Cerebellar nuclear complex (tissue), 1 donor: Measurements from ENCODE around the gene TSHZ2.

ENCODE experiments used
- DNase-seq, 2 experiments: peaks; one replicate each; lab custom pipeline; 2025; lab: John Stamatoyannopoulos, UW

Gene TSHZ2

GRCh38 chr20:53383916-53384315, 411.8 kb downstream of the TSHZ2 start:
- no peak for DNase-seq

- no peak for DNase-seq
Observed at GRCh38 chr20:53384392-53384791, 412.2 kb downstream of the TSHZ2 start.

- no peak for DNase-seq
Observed at GRCh38 chr20:53385941-53386767, 414.0 kb downstream of the TSHZ2 start.

- DNase-seq = no peak
Observed at GRCh38 chr20:53387983-53388675, 416.0 kb downstream of the TSHZ2 start.

- no peak for DNase-seq
Observed at GRCh38 chr20:53389516-53390300, 417.6 kb downstream of the TSHZ2 start.

- DNase-seq = no peak
Observed at GRCh38 chr20:53390770-53391169, 418.6 kb downstream of the TSHZ2 start.

- DNase-seq = no peak
Observed at GRCh38 chr20:53394433-53394832, 422.3 kb downstream of the TSHZ2 start.

- DNase-seq = no peak
Observed at GRCh38 chr20:53395188-53395923, 423.2 kb downstream of the TSHZ2 start.

- no peak for DNase-seq
Observed at GRCh38 chr20:53399083-53399482, 426.9 kb downstream of the TSHZ2 start.

- DNase-seq = no peak
Observed at GRCh38 chr20:53399592-53400335, 427.6 kb downstream of the TSHZ2 start.

GRCh38 chr20:53402233-53403005, 430.3 kb downstream of the TSHZ2 start:
- DNase-seq = no peak

- no peak for DNase-seq
Observed at GRCh38 chr20:53403029-53403428, 430.9 kb downstream of the TSHZ2 start.

- no peak for DNase-seq
Observed at GRCh38 chr20:53405139-53405538, 433.0 kb downstream of the TSHZ2 start.

- DNase-seq = no peak
Observed at GRCh38 chr20:53406580-53406979, 434.4 kb downstream of the TSHZ2 start.

- no peak for DNase-seq
Observed at GRCh38 chr20:53408691-53409446, 436.7 kb downstream of the TSHZ2 start.

GRCh38 chr20:53409447-53409717, 437.2 kb downstream of the TSHZ2 start:
- DNase-seq = no peak

GRCh38 chr20:53411129-53411528, 439.0 kb downstream of the TSHZ2 start:
- no peak for DNase-seq

- DNase-seq = no peak
Observed at GRCh38 chr20:53411891-53412290, 439.7 kb downstream of the TSHZ2 start.

- DNase-seq = no peak
Observed at GRCh38 chr20:53412577-53413185, 440.5 kb downstream of the TSHZ2 start.
